Endothelial cell (in vitro differentiated cells): ENCODE measurements around the gene MESP2. TPM values are rescaled to one million over a fixed set of nuclear protein-coding genes. Genes with fewer than 3 reads are reported as not detected.

Experiments
- DNase-seq: peaks from one replicate; pipeline ENCODE4 v3.0.0; 2021; ENCODE audit warnings: low spot score
- H3K27ac Mint-ChIP-seq: one replicate; pipeline ENCODE4 v1.8.0; 2021; ENCODE audit warnings: mixed read lengths, inconsistent platforms; ENCODE audit not compliant: unreplicated experiment
- H3K27me3 Mint-ChIP-seq: one replicate; pipeline ENCODE4 v1.8.0; 2021; ENCODE audit warnings: mild to moderate bottlenecking, moderate library complexity, mixed read lengths, inconsistent platforms; ENCODE audit not compliant: unreplicated experiment
- H3K36me3 Mint-ChIP-seq: one replicate; pipeline ENCODE4 v1.8.0; 2021; ENCODE audit warnings: mild to moderate bottlenecking, low read depth, mixed read lengths, inconsistent platforms; ENCODE audit not compliant: unreplicated experiment
- H3K4me1 Mint-ChIP-seq: one replicate; pipeline ENCODE4 v1.8.0; 2021; ENCODE audit warnings: mild to moderate bottlenecking, mixed read lengths, inconsistent platforms; ENCODE audit not compliant: unreplicated experiment
- H3K4me3 Mint-ChIP-seq: one replicate; pipeline ENCODE4 v1.8.0; 2021; ENCODE audit warnings: mild to moderate bottlenecking, mixed read lengths, inconsistent platforms; ENCODE audit not compliant: unreplicated experiment
- H3K9me3 Mint-ChIP-seq: one replicate; pipeline ENCODE4 v1.8.0; 2021; ENCODE audit warnings: mixed read lengths, inconsistent platforms; ENCODE audit not compliant: unreplicated experiment
- total RNA-seq: library from RNA; stranded (reverse); fragmentation: NEBNext Ultra II Directional; extraction: Animal tissue kit (Norgen Biotek cat#: 25700); gene quantifications from one replicate; pipeline ENCODE4 v1.2.1, GENCODE V29; 2021; ENCODE audit not compliant: unreplicated experiment
- TF ChIP-seq, protein P1 (sequence below): fragments of 200-600 bp; sonication (generic); IDR thresholded peaks from one replicate; pipeline ENCODE4 v1.5.0; 2021; ENCODE audit warnings: antibody characterized with exemption; ENCODE audit not compliant: unreplicated experiment

MESP2 gene
- total RNA-seq, 1 donor from 2014 or later = 0.33 TPM

DNA sequence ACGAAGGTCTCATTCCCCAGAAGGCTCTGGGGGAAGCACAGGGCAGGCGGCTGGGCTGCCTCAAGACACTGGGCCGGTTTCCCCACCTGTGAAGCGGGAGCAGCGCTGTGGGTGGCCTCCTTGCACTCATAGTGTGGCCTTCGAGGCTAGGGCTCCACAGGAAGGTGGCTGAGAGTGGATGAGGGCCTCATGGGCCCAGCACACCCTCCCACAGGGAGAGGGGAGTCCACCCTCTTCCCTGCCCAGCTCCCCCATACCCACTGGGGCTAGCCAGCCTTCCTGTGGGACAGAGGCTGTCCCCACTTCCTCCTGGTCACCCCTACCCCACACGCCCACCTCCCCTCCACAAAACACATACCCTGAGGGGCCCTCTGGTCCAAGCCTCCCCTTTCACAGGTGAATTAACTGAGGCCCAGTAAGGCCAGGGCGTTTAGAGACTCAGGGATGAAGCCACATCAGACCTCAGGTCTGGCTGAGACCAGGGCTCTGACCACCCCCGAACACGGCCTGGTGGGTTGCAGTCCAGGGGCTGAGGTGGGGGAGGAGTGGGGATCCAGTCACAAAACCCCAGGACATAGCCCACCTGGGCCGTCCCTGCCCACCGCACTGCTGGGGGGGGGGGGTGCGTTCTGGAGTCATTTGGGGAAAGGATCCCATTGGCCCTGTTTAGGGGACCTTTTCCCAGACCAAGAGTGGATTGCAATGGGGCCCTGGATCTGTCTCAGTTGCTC lies 37.4 kb downstream of the MESP2 start:
- Mint-ChIP-seq H3K27ac (no peak overlapping the region), H3K36me3 (peaks cover 20% of the 10 kb centered on the region), H3K9me3 (no peaks in the 10 kb centered on the region), H3K27me3 (peaks cover 17% of the 10 kb centered on the region), H3K4me1 (peaks cover 36% of the 10 kb centered on the region), H3K4me3 (peak overlapping the region; percentile 90)
- TF ChIP-seq, protein P1, sequence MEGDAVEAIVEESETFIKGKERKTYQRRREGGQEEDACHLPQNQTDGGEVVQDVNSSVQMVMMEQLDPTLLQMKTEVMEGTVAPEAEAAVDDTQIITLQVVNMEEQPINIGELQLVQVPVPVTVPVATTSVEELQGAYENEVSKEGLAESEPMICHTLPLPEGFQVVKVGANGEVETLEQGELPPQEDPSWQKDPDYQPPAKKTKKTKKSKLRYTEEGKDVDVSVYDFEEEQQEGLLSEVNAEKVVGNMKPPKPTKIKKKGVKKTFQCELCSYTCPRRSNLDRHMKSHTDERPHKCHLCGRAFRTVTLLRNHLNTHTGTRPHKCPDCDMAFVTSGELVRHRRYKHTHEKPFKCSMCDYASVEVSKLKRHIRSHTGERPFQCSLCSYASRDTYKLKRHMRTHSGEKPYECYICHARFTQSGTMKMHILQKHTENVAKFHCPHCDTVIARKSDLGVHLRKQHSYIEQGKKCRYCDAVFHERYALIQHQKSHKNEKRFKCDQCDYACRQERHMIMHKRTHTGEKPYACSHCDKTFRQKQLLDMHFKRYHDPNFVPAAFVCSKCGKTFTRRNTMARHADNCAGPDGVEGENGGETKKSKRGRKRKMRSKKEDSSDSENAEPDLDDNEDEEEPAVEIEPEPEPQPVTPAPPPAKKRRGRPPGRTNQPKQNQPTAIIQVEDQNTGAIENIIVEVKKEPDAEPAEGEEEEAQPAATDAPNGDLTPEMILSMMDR = no peak
- DNase-seq = no peak

DNA sequence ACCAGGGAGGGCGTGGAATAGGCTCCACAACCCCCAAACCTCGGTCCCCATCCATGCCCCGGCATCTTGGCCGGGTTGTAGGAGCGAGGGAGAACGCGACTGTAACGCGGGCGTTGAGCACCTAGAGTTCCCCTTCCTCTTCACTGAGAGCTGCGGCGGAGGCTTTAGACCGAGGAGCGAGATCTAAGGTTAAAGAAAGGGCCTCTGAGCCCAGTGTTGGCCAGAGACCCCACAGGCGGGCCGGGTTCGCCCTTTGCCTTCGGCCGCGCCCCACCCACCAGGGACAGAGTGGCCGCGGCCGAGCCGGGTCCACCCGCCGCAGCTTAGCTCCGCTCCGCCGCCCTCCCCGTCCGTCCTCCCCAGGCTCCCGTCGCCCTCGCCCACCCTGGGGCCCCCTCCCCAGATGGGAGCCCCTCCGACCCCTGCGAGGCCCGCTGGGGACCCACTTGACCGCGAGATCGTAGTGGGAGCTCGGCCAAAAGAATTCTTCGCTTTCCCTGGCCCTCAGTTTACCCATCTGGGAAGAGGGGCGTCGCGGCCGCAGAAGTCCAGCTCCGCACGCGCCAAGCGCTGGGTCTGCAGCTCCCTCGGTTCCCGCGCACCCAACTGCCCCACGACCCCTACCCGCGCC lies 38.1 kb downstream of the MESP2 start:
- Mint-ChIP-seq H3K9me3 (no peaks in the 10 kb centered on the region), H3K4me1 (peaks cover 31% of the 10 kb centered on the region), H3K27me3 (peaks cover 17% of the 10 kb centered on the region), H3K27ac (no peak overlapping the region), H3K4me3 (peak overlapping the region; percentile 90), H3K36me3 (peaks cover 20% of the 10 kb centered on the region)
- TF ChIP-seq, protein P1 = no peak
- no peak for DNase-seq

DNA sequence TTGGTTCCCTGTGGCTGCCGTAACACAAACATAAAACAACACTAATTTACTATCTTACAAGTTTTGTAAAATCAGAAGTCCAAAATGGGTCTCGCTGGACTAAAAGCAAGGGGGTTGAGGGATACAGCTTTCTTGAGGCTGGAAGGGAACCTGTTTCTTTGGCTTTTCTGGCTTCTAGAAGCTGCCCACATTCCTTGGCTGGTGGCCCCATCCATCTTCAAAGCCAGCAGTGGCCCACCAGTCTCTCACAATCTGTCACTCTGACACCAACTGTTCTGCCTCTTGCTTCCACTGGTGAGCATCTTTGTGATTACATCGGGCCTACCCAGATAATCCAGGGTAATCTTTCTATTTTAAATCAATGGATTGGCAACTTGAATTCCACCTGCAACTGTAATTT lies 39.6 kb downstream of the MESP2 start:
- Mint-ChIP-seq H3K36me3 (peaks cover 13% of the 10 kb centered on the region), H3K4me1 (peaks cover 22% of the 10 kb centered on the region), H3K27ac (peak overlapping the region; percentile 32), H3K9me3 (no peaks in the 10 kb centered on the region), H3K27me3 (peaks cover 12% of the 10 kb centered on the region), H3K4me3 (peak overlapping the region; percentile 89)
- TF ChIP-seq, protein P1 = no peak
- DNase-seq = no peak

DNA sequence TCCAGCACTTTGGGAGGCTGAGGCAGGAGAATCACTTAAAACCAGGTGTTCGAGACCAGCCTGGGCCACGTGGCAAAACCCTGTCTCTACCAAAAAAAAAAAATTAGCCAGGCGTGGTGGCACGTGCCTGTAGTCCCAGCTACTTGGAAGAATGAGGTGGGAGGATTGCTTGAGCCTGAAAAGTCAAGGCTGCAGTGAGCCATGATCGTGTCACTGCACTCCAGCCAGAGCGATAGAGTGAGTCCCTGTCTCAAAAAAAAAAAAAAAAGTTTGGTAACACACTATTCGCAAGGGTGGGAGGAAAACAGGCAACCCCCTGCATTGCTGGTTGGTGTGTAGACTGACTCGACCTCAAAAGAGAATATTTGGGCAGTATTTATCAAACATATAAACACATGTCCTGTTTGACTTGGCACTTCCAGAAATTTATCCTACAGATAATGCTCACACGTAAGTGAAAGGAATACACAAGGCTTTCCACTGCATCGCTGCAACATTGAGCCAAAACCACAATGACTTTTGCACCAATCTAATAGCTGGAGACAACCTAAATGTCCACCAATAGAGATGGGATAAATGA lies 41.7 kb downstream of the MESP2 start:
- no peak for DNase-seq
- Mint-ChIP-seq H3K4me1 (peaks cover 28% of the 10 kb centered on the region), H3K27me3 (peaks cover 14% of the 10 kb centered on the region), H3K36me3 (peaks cover 7% of the 10 kb centered on the region), H3K27ac (no peak overlapping the region), H3K4me3 (no peak overlapping the region), H3K9me3 (no peaks in the 10 kb centered on the region)
- TF ChIP-seq, protein P1 = no peak

DNA sequence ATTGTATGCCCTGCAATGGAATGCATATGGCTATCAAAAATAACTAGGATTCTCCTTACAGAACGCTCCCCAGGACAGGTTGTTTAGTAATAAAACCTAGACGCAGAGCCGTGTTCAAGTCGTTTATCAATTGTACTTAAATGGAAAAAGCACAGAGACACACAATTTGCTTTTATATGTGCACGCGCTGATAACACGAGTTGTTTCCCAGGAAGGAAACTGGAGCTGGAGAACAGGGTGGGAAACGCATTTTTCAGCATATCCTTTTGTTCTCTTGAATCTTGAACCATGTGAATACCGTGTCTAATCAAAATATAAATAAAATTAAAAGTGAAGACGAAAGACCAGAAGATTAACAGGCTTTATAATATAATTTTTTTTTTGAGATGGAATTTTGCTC lies 42.2 kb downstream of the MESP2 start:
- peaks cover 7% of the 10 kb centered on the region for H3K36me3 Mint-ChIP-seq
- no peaks in the 10 kb centered on the region for H3K9me3 Mint-ChIP-seq
- H3K27ac Mint-ChIP-seq = no peak overlapping the region
- DNase-seq = no peak
- H3K27me3 Mint-ChIP-seq = peaks cover 14% of the 10 kb centered on the region
- no peak overlapping the region for H3K4me3 Mint-ChIP-seq
- TF ChIP-seq, protein P1 = no peak
- H3K4me1 Mint-ChIP-seq = peaks cover 28% of the 10 kb centered on the region
